OCI-LY3 (cell line): ENCODE results near the gene ECI2.
"Not testable (repeated sequence)": the region's sequence is repeated elsewhere in the genome, so short reads cannot be mapped to it uniquely, and the experiment has no call there.

Source experiments
- H2AFZ ChIP-seq: fragments of 200-600, 300-600 bp; shearing (Covaris generic); 2 replicates; pipeline ENCODE4 v1.6.0; 2014; ENCODE audit warnings: antibody characterized with exemption, low read depth, low read length
- H3K27ac ChIP-seq: fragments of 200-600, 300-600 bp; sonication (generic); 2 replicates; pipeline ENCODE4 v1.5.1; 2014; ENCODE audit warnings: mild to moderate bottlenecking, low read length, moderate library complexity, mixed read lengths
- H3K27me3 ChIP-seq: fragments of 200-600, 300-600 bp; sonication (generic); 2 replicates; pipeline ENCODE4 v1.6.1; 2014; ENCODE audit warnings: low read depth, low read length, mixed read lengths
- H3K36me3 ChIP-seq: fragments of 200-600, 300-600 bp; sonication (generic); replicated peaks from 2 replicates; pipeline ENCODE3; 2014; ENCODE audit warnings: low read depth, low read length, mixed read lengths
- H3K4me1 ChIP-seq: fragments of 300-600, 200-600 bp; sonication (generic); 2 replicates; pipeline ENCODE4 v1.6.1; 2014; ENCODE audit warnings: low read length, mixed read lengths
- H3K4me2 ChIP-seq: fragments of 200-600, 300-600 bp; sonication (generic); 2 replicates; pipeline ENCODE4 v1.6.1; 2014; ENCODE audit warnings: low read length, mixed read lengths
- H3K4me3 ChIP-seq: fragments of 300-600, 200-600 bp; sonication (generic); 2 replicates; pipeline ENCODE4 v1.5.1; 2014; ENCODE audit warnings: antibody characterized with exemption, mild to moderate bottlenecking, low read length, moderate library complexity
- H3K79me2 ChIP-seq: fragments of 300-600, 200-600 bp; shearing (Covaris generic); 2 replicates; pipeline ENCODE4 v1.6.1; 2014; ENCODE audit warnings: mild to moderate bottlenecking, low read length, mixed read lengths
- H3K9ac ChIP-seq: fragments of 300-600, 200-600 bp; shearing (Covaris generic); 2 replicates; pipeline ENCODE4 v1.6.0; 2014; ENCODE audit warnings: mild to moderate bottlenecking, low read length, moderate library complexity
- H3K9me3 ChIP-seq: fragments of 200-600, 300-600 bp; shearing (Covaris generic); 2 replicates; pipeline ENCODE4 v1.6.1; 2014; ENCODE audit warnings: low read length, mixed read lengths; ENCODE audit not compliant: insufficient read depth
- H4K20me1 ChIP-seq: fragments of 200-600, 300-600 bp; sonication (generic); 2 replicates; pipeline ENCODE4 v1.6.1; 2016; ENCODE audit warnings: low read length, mixed read lengths; ENCODE audit not compliant: insufficient read depth
- CTCF ChIP-seq: fragments of 200-600, 300-600 bp; sonication (generic); IDR thresholded peaks from 2 replicates; pipeline ENCODE4 v1.5.1; 2014; ENCODE audit warnings: antibody characterized with exemption, low read length, low read depth
- EZH2phosphoT487 ChIP-seq: fragments of 200-600 bp; shearing (Covaris generic); IDR thresholded peaks from 2 replicates; pipeline ENCODE4 v1.6.1; 2018; ENCODE audit warnings: antibody characterized with exemption, mixed run types, low read depth

ECI2 gene

GRCh38 chr6:4093288-4093687, 42.1 kb downstream of the ECI2 start:
- H3K4me3 ChIP-seq: no peak overlapping the region
- H3K4me1 ChIP-seq: no peaks in the 10 kb centered on the region
- H3K36me3 ChIP-seq: no peaks in the 10 kb centered on the region
- H3K27me3 ChIP-seq: no peaks in the 10 kb centered on the region
- no peak overlapping the region for H3K4me2 ChIP-seq
- no peak overlapping the region for H3K27ac ChIP-seq
- H4K20me1 ChIP-seq: no peaks in the 10 kb centered on the region
- H3K9ac ChIP-seq: no peak overlapping the region
- H2AFZ ChIP-seq: no peak overlapping the region
- TF ChIP-seq EZH2phosphoT487 (no peak), CTCF (no peak)
- H3K79me2 ChIP-seq: no peaks in the 10 kb centered on the region
- no peaks in the 10 kb centered on the region for H3K9me3 ChIP-seq

GRCh38 chr6:4091941-4092340, 43.4 kb downstream of the ECI2 start:
- no peaks in the 10 kb centered on the region for H3K79me2 ChIP-seq
- H2AFZ ChIP-seq: no peak overlapping the region
- no peaks in the 10 kb centered on the region for H3K27me3 ChIP-seq
- no peaks in the 10 kb centered on the region for H3K9me3 ChIP-seq
- no peaks in the 10 kb centered on the region for H4K20me1 ChIP-seq
- no peak overlapping the region for H3K4me3 ChIP-seq
- H3K4me2 ChIP-seq: no peak overlapping the region
- H3K27ac ChIP-seq: no peak overlapping the region
- TF ChIP-seq EZH2phosphoT487: no peak
- no peak for TF ChIP-seq CTCF
- H3K36me3 ChIP-seq: no peaks in the 10 kb centered on the region
- no peaks in the 10 kb centered on the region for H3K4me1 ChIP-seq
- H3K9ac ChIP-seq: no peak overlapping the region

GRCh38 chr6:4090043-4090442, 45.3 kb downstream of the ECI2 start:
- H3K4me2 ChIP-seq, H3K27ac ChIP-seq, H3K4me3 ChIP-seq, H3K27me3 ChIP-seq, H2AFZ ChIP-seq, H4K20me1 ChIP-seq, H3K79me2 ChIP-seq, H3K36me3 ChIP-seq, H3K4me1 ChIP-seq, H3K9ac ChIP-seq, H3K9me3 ChIP-seq: not testable (repeated sequence)

GRCh38 chr6:4088704-4089103, 46.7 kb downstream of the ECI2 start:
- H3K9ac ChIP-seq: no peak overlapping the region
- H2AFZ ChIP-seq: no peak overlapping the region
- H4K20me1 ChIP-seq: no peaks in the 10 kb centered on the region
- no peaks in the 10 kb centered on the region for H3K27me3 ChIP-seq
- no peaks in the 10 kb centered on the region for H3K36me3 ChIP-seq
- H3K27ac ChIP-seq: no peak overlapping the region
- H3K4me3 ChIP-seq: no peak overlapping the region
- TF ChIP-seq CTCF (no peak), EZH2phosphoT487 (no peak)
- H3K4me1 ChIP-seq: peaks cover 7% of the 10 kb centered on the region
- no peak overlapping the region for H3K4me2 ChIP-seq
- no peaks in the 10 kb centered on the region for H3K9me3 ChIP-seq
- H3K79me2 ChIP-seq: no peaks in the 10 kb centered on the region

GRCh38 chr6:4085332-4085700, 50.1 kb downstream of the ECI2 start:
- H3K36me3 ChIP-seq: no peaks in the 10 kb centered on the region
- no peak overlapping the region for H3K4me3 ChIP-seq
- no peaks in the 10 kb centered on the region for H3K9me3 ChIP-seq
- TF ChIP-seq EZH2phosphoT487 (no peak), CTCF (no peak)
- H3K4me2 ChIP-seq: no peak overlapping the region
- H3K9ac ChIP-seq: no peak overlapping the region
- no peaks in the 10 kb centered on the region for H4K20me1 ChIP-seq
- no peak overlapping the region for H3K27ac ChIP-seq
- H2AFZ ChIP-seq: no peak overlapping the region
- H3K27me3 ChIP-seq: no peaks in the 10 kb centered on the region
- no peaks in the 10 kb centered on the region for H3K79me2 ChIP-seq
- peaks cover 7% of the 10 kb centered on the region for H3K4me1 ChIP-seq
